ENCODE data around the gene ZFAND6. TPM values are rescaled to one million over a fixed set of nuclear protein-coding genes. Genes with fewer than 3 reads are reported as not detected.
"Not testable (repeated sequence)": the region's sequence is repeated elsewhere in the genome, so short reads cannot be mapped to it uniquely, and the experiment has no call there.

Gene ZFAND6
- total and polyA plus RNA-seq, 2 donors (not counting 1 experiment from before 2014, with no cell fraction given), result 125 to 325 TPM

DNA sequence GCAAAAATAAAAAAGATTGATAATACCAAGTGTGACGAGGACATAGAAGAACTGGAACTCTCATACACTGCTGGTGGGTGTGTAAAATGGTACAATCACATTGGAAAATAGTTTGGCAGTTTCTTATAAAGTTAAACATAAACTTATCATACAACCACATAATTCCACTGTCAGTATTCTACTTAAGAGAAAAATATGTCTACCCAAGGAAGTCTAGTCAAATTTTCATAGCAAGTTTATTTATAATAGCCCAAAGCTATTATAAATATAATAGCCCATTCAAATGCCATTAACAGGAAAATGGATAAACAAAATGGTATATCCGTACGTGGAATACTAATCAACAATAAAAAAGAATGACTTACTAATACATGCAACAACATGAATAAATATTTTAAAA is 47.9 kb upstream of the ZFAND6 start:
- H3K4me3 ChIP-seq (replicated peaks in 1 of 4; ENCODE audit: control extremely low read depth in 1 of 4, insufficient read depth in 1 of 4, low read depth in 3 of 4, low read length in 4 of 4), result no peak overlapping the region
- DNase-seq (ENCODE audit: low read depth in 2 of 2), result peak in 1 of 2 donors; percentile 14
- no peaks in the 10 kb centered on the region for H3K36me3 ChIP-seq (ENCODE audit: control insufficient read depth, insufficient read depth, low read length)
- peaks cover 7% of the 10 kb centered on the region for H3K4me1 ChIP-seq (ENCODE audit: control insufficient read depth, extremely low read depth, insufficient read depth, low read length)
- no peak overlapping the region for H2AFZ ChIP-seq (ENCODE audit: low read length)
- H3K79me2 ChIP-seq (ENCODE audit: control insufficient read depth, insufficient read depth, low read length), result no peaks in the 10 kb centered on the region
- no peak overlapping the region for H3K4me2 ChIP-seq (ENCODE audit: extremely low read depth, insufficient read depth, low read length)
- no peaks in the 10 kb centered on the region for H4K20me1 ChIP-seq (ENCODE audit: control insufficient read depth, extremely low read depth, insufficient read depth, low read length)
- TF ChIP-seq EZH2 (IDR thresholded peaks at IDR 0.05; ENCODE audit: low read length, missing control alignments) (no peak), CTCF (conservative IDR thresholded peaks at IDR 0.05 in 1 of 2, IDR thresholded peaks at IDR 0.05 in 1 of 2; ENCODE audit: low read depth in 1 of 2, low read length in 2 of 2) (no peak)
- no peaks in the 10 kb centered on the region for H3K9me3 ChIP-seq (ENCODE audit: control insufficient read depth, insufficient read depth, low read depth, low read length)
- no peaks in the 10 kb centered on the region for H3K27me3 ChIP-seq (ENCODE audit: control insufficient read depth, insufficient read depth, low read length)
- no peak overlapping the region for H3K9ac ChIP-seq (ENCODE audit: insufficient read depth, low read length)
- peak overlapping the region; percentile 58 for H3K27ac ChIP-seq (ENCODE audit: insufficient read depth, low read length)

DNA sequence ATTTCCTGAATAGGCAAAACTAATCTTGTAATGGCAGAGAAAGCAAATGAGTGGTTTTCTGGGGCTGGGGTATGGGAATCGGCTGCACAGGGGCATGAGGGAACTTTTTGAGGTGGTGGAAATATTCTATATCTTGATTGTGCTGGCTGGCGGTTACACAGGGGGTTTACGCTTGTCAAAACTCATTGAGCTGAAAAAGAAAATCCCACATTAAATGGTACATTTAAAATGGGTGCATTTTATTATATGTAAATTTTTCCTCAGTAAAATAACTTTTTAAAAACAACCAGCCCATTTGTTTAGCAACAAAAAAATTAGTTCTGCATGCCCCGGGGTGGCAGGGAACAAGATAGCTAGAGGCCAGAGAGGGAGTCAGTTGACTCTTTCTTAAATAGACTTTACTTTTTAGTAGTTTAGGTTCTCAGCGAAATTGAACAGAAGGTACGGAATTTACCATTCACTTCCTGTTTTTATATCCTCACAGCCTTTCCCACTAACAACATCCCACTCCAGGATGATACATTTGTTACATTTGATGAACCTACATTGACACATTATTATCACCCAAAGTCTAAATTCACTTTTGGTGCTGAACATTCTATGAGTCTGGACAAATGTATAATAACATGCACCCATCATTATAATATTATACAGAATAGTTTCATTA is 47.3 kb upstream of the ZFAND6 start:
- DNase-seq (ENCODE audit: low read depth in 2 of 2), result no peak
- Histone ChIP-seq H3K4me1 (ENCODE audit: control insufficient read depth, extremely low read depth, insufficient read depth, low read length) (peaks cover 7% of the 10 kb centered on the region), H3K27ac (ENCODE audit: insufficient read depth, low read length) (no peak overlapping the region), H3K9ac (ENCODE audit: insufficient read depth, low read length) (no peak overlapping the region), H4K20me1 (ENCODE audit: control insufficient read depth, extremely low read depth, insufficient read depth, low read length) (no peaks in the 10 kb centered on the region), H3K9me3 (ENCODE audit: control insufficient read depth, insufficient read depth, low read depth, low read length) (no peaks in the 10 kb centered on the region), H3K36me3 (ENCODE audit: control insufficient read depth, insufficient read depth, low read length) (no peaks in the 10 kb centered on the region), H2AFZ (ENCODE audit: low read length) (no peak overlapping the region), H3K4me2 (ENCODE audit: extremely low read depth, insufficient read depth, low read length) (no peak overlapping the region), H3K27me3 (ENCODE audit: control insufficient read depth, insufficient read depth, low read length) (no peaks in the 10 kb centered on the region), H3K79me2 (ENCODE audit: control insufficient read depth, insufficient read depth, low read length) (no peaks in the 10 kb centered on the region), H3K4me3 (replicated peaks in 1 of 4; ENCODE audit: control extremely low read depth in 1 of 4, insufficient read depth in 1 of 4, low read depth in 3 of 4, low read length in 4 of 4) (no peak overlapping the region)
- TF ChIP-seq CTCF (conservative IDR thresholded peaks at IDR 0.05 in 1 of 2, IDR thresholded peaks at IDR 0.05 in 1 of 2; ENCODE audit: low read depth in 1 of 2, low read length in 2 of 2) (no peak), EZH2 (IDR thresholded peaks at IDR 0.05; ENCODE audit: low read length, missing control alignments) (no peak)

- DNase-seq (ENCODE audit: low read depth in 2 of 2); H3K9ac ChIP-seq (ENCODE audit: insufficient read depth, low read length); H3K4me3 ChIP-seq (replicated peaks in 1 of 4; ENCODE audit: control extremely low read depth in 1 of 4, insufficient read depth in 1 of 4, low read depth in 3 of 4, low read length in 4 of 4); H3K4me2 ChIP-seq (ENCODE audit: extremely low read depth, insufficient read depth, low read length); H3K79me2 ChIP-seq (ENCODE audit: control insufficient read depth, insufficient read depth, low read length); H2AFZ ChIP-seq (ENCODE audit: low read length); H3K4me1 ChIP-seq (ENCODE audit: control insufficient read depth, extremely low read depth, insufficient read depth, low read length); H3K27ac ChIP-seq (ENCODE audit: insufficient read depth, low read length); H4K20me1 ChIP-seq (ENCODE audit: control insufficient read depth, extremely low read depth, insufficient read depth, low read length); H3K36me3 ChIP-seq (ENCODE audit: control insufficient read depth, insufficient read depth, low read length); H3K9me3 ChIP-seq (ENCODE audit: control insufficient read depth, insufficient read depth, low read depth, low read length); H3K27me3 ChIP-seq (ENCODE audit: control insufficient read depth, insufficient read depth, low read length): not testable (repeated sequence)
Observed at GRCh38 chr15:80014186-80014585, 45.3 kb upstream of the ZFAND6 start.
